ENCODE measurements around the gene PERM1. TPM values are rescaled to one million over a fixed set of nuclear protein-coding genes. Genes with fewer than 3 reads are reported as not detected.

Gene PERM1
- total and polyA plus RNA-seq, 9 of the 15 experiments (the other 6 are each of a cell fraction or from before 2014, with no cell fraction given): not detected

DNA sequence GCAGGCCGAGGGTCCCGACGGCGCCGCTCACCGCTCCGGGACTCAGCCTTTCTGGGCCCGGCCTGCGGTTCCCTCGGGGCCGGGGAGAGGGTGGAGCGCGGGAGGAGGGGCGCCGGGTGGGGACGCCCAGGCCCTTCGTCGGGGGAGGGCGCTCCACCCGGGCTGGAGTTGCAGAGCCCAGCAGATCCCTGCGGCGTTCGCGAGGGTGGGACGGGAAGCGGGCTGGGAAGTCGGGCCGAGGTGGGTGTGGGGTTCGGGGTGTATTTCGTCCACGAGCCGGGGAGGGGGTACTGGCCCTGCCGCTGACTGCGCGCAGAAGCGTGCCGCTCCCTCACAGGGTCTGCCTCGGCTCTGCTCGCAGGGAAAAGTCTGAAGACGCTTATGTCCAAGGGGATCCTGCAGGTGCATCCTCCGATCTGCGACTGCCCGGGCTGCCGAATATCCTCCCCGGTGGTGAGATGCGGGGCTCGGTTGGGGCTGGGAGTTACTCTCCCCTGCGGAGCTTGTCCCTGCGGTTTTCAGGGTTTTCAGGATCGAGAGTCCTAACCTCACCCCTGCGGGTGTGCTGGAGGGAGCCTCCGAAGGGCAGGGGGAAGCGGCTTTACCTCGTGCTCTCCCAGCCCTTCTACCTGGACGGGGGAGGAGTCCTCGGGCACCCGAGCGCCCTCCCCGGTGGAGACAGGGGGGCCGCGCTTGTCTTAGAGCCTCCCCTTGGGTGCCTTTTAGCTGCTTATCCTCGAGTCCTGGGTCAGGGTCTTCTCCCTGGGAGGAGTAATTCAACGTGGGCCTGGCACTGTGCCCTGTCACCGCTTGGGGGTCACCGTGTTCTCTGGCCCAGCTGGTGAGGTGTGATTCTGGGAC lies 56.1 kb downstream of the PERM1 start (continued):
- TF ChIP-seq RERE (CRISPR knock-in tag; IDR thresholded peaks at IDR 0.05; ENCODE audit: borderline replicate concordance) (no peak), KDM5B (IDR thresholded peaks at IDR 0.05; ENCODE audit: insufficient replicate concordance, low read depth, low read length) (peak; percentile 30), ZNF586 (CRISPR knock-in tag; conservative IDR thresholded peaks at IDR 0.05) (no peak), HDAC3 (IDR thresholded peaks at IDR 0.05; ENCODE audit: borderline replicate concordance, partially characterized antibody) (no peak), ZFP1 (CRISPR knock-in tag; IDR thresholded peaks at IDR 0.05) (no peak), ZNF24 (IDR thresholded peaks at IDR 0.05) (no peak), L3MBTL2 (IDR thresholded peaks at IDR 0.05) (0 out of 2 replicates have a peak, but pooled peaks have one; percentile 13), MIER1 (IDR thresholded peaks at IDR 0.05; ENCODE audit: low read depth) (no peak), RFX1 (IDR thresholded peaks at IDR 0.05) (no peak), U2AF1 (optimal IDR thresholded peaks at IDR 0.05; ENCODE audit: low read depth, low read length) (no peak), RAD21 (CRISPR knock-in tag; conservative IDR thresholded peaks at IDR 0.05 in 1 of 2, IDR thresholded peaks at IDR 0.05 in 1 of 2) (no peak), CCNT2 (IDR thresholded peaks at IDR 0.05; ENCODE audit: borderline replicate concordance, extremely low read depth, insufficient read length, low read depth, low read length) (peak; percentile 37), POLR3G (IDR thresholded peaks at IDR 0.05; ENCODE audit: extremely low read depth, insufficient read length, insufficient replicate concordance) (no peak), SMARCC2 (IDR thresholded peaks at IDR 0.05; ENCODE audit: low read depth) (no peak), GATA2 (CRISPR knock-in tag; IDR thresholded peaks at IDR 0.05) (no peak), CREB5 (CRISPR knock-in tag; IDR thresholded peaks at IDR 0.05) (no peak), ZBTB33 (CRISPR knock-in tag; IDR thresholded peaks at IDR 0.05) (no peak), CC2D1A (IDR thresholded peaks at IDR 0.05) (no peak), SMAD2 (IDR thresholded peaks at IDR 0.05; ENCODE audit: low read depth, low read length) (no peak)

Measured in K562 (cell line).